ENCODE results near the gene TMEM147. TPM values are rescaled to one million over a fixed set of nuclear protein-coding genes. Genes with fewer than 3 reads are reported as not detected.

Gene TMEM147
- total and polyA plus RNA-seq, 2 of the 13 experiments (the other 11 are each of a cell fraction or from before 2014, with no cell fraction given), result 141 to 176 TPM

DNA sequence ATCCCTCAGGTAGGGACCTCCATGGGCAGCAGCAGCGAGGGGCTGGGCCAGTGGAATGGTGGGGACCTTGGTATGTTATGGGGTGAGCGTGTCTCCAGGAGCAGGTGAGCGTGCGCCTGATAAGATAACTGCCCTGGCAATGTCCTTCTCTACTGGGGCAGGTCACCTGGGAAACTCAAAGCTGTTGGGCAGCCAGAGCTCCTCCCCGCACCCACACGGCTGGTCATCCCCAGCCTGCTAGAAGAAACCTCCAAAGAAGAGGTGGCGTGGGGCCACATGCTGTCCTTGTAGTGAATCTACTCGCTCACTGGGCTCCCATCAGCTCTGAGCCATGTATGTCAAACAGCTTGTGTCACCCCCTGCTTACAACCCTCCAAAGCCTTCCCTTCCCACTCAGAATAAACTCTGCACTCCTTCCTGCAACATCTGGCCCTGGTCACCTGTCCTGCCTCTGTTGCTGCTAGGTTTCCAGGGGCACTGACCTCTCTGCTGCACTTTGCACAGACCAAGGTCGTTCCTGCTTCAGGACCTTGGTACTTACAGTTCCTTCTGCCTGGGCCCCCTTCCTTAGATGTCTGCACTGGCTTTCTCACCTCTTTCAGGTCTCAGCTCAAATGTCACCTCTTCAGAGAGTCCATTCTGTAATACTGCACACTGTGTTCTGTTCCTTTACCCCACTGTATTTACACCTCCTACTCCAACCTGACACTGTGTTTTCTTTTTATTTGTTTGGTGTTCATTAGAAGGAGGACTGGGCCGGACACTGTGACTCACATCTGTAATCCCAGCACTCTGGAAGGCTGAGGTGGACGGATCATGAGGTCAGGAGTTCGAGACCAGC, 19.8 kb downstream of the TMEM147 start (continued):
- no peak for TF ChIP-seq GLI4 (CRISPR knock-in tag; IDR thresholded peaks at IDR 0.05; ENCODE audit: borderline replicate concordance)
- TF ChIP-seq, protein P1, sequence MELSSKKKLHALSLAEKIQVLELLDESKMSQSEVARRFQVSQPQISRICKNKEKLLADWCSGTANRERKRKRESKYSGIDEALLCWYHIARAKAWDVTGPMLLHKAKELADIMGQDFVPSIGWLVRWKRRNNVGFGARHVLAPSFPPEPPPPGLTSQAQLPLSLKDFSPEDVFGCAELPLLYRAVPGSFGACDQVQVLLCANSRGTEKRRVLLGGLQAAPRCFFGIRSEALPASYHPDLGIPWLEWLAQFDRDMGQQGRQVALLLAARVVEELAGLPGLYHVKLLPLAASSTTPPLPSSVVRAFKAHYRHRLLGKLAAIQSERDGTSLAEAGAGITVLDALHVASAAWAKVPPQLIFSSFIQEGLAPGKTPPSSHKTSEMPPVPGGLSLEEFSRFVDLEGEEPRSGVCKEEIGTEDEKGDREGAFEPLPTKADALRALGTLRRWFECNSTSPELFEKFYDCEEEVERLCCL (CRISPR knock-in tag; IDR thresholded peaks at IDR 0.05; ENCODE audit: borderline replicate concordance), result no peak
- TF ChIP-seq MEF2D (CRISPR knock-in tag; IDR thresholded peaks at IDR 0.05), result no peak
- TF ChIP-seq NR2F6 (IDR thresholded peaks at IDR 0.05), result no peak
- TF ChIP-seq NR2F6 (CRISPR knock-in tag; IDR thresholded peaks at IDR 0.05), result 0 out of 2 replicates have a peak, but pooled peaks have one; percentile 29
- TF ChIP-seq HNF4A (CRISPR knock-in tag; IDR thresholded peaks at IDR 0.05), result peak; percentile 78
- TF ChIP-seq ZNF772 (CRISPR knock-in tag; IDR thresholded peaks at IDR 0.05), result no peak
- TF ChIP-seq, protein P2, sequence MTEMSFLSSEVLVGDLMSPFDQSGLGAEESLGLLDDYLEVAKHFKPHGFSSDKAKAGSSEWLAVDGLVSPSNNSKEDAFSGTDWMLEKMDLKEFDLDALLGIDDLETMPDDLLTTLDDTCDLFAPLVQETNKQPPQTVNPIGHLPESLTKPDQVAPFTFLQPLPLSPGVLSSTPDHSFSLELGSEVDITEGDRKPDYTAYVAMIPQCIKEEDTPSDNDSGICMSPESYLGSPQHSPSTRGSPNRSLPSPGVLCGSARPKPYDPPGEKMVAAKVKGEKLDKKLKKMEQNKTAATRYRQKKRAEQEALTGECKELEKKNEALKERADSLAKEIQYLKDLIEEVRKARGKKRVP (CRISPR knock-in tag; IDR thresholded peaks at IDR 0.05), result no peak
- peak; percentile 22; the same call in 1 of the 2 replicates for TF ChIP-seq HNF4G (IDR thresholded peaks at IDR 0.05; ENCODE audit: borderline replicate concordance, low read depth, low read length)
- TF ChIP-seq HNF4G (CRISPR knock-in tag; IDR thresholded peaks at IDR 0.05; ENCODE audit: borderline replicate concordance, low read depth), result no peak

DNA sequence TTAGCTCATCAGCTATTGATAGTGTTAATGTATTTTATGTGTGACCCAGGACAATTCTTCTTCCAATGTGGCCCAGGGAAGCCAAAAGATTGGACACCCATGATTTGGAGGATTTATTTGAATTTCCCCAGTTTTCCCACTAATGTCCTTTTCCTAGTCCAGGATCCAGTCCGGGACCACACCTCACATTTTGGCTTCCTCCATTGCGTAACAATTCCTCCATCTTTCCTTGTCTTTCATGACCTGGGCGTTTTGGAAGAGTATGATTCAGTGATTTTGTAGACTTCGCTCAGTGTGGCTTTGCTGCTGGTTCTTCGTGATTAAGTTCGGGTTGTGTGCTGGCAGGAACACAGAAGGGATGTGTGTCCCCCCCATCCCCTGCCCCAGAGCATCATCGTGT, 21.3 kb downstream of the TMEM147 start:
- ChIA-PET CTCF (ENCODE audit: low intra/inter-chr PET ratio, low total read pairs) (no interaction called here), POLR2A (no interaction called here)
- Histone ChIP-seq H3K79me2 (ENCODE audit: insufficient read depth, low read length) (no peaks in the 10 kb centered on the region), H2AFZ (ENCODE audit: low read length) (no peak overlapping the region), H3K9me3 (ENCODE audit: low read length) (no peaks in the 10 kb centered on the region), H4K20me1 (ENCODE audit: insufficient read depth, low read length) (no peaks in the 10 kb centered on the region), H3K36me3 (replicated peaks in 1 of 2; ENCODE audit: control insufficient read depth in 1 of 2, insufficient read depth in 2 of 2, low read length in 2 of 2) (no peaks in the 10 kb centered on the region), H3K27ac (ENCODE audit: extremely low read length, insufficient read depth, low read length) (no peak overlapping the region), H3K9ac (ENCODE audit: insufficient read depth, low read depth, low read length) (no peak overlapping the region), H3K4me1 (ENCODE audit: insufficient read depth, low read length) (peaks cover 56% of the 10 kb centered on the region), H3K4me2 (ENCODE audit: low read depth, low read length) (no peak overlapping the region), H3K27me3 (ENCODE audit: control insufficient read depth in 1 of 2, insufficient read depth in 2 of 2, low read length in 2 of 2) (0 out of 5 replicates have a peak, but pooled peaks cover 0 to 6% of the 10 kb centered on the region in 2 experiments), H3K4me3 (replicated peaks in 1 of 3; ENCODE audit: insufficient read depth in 1 of 3, low read depth in 2 of 3, low read length in 3 of 3) (no peak overlapping the region)
- 66% methylated on average over 7 of the region's 7 CpGs for WGBS (ENCODE audit: low lambda C conversion rate)
- TF ChIP-seq CEBPB (IDR thresholded peaks at IDR 0.05; ENCODE audit: borderline replicate concordance, low read depth, low read length) (peak; percentile 81), FOSL2 (CRISPR knock-in tag; IDR thresholded peaks at IDR 0.05) (no peak), ZNF660 (CRISPR knock-in tag; IDR thresholded peaks at IDR 0.05; ENCODE audit: borderline replicate concordance, low read depth) (no peak)
- TF ChIP-seq, protein P3, sequence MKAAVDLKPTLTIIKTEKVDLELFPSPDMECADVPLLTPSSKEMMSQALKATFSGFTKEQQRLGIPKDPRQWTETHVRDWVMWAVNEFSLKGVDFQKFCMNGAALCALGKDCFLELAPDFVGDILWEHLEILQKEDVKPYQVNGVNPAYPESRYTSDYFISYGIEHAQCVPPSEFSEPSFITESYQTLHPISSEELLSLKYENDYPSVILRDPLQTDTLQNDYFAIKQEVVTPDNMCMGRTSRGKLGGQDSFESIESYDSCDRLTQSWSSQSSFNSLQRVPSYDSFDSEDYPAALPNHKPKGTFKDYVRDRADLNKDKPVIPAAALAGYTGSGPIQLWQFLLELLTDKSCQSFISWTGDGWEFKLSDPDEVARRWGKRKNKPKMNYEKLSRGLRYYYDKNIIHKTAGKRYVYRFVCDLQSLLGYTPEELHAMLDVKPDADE (CRISPR knock-in tag; IDR thresholded peaks at IDR 0.05), result no peak
- in situ Hi-C loops (cut with HindIII; ENCODE audit: extremely low pct_ligation_motif_present, low pct_unique_long_range_greater_than_20kb) (no loop called here), intact Hi-C loops (cut with micrococcal nuclease; ENCODE audit: unreplicated experiment) (no loop called here)
- no peak for ATAC-seq
- no TSS peak for BruUV-seq (replicated peaks)
- DNase-seq (ENCODE audit: low spot score), result no peak
- no peak for FAIRE-seq

All from HepG2 (cell line).